HEK293T (cell line): ENCODE measurements around the gene MOV10L1.

ENCODE experiments used
- CTCF ChIA-PET: fragments of 350-600 bp; formaldehyde crosslinking; extraction: SDS; loops from one replicate; lab custom pipeline; 2021; ENCODE audit warnings: antibody characterized with exemption, inconsistent platforms; lab: Yijun Ruan, JAX
- POLR2A ChIA-PET: fragments of 350-600 bp; formaldehyde crosslinking; extraction: SDS; loops from one replicate; lab custom pipeline; 2020; ENCODE audit warnings: antibody characterized with exemption, inconsistent platforms; lab: Yijun Ruan, JAX
- DNase-seq: peaks from one replicate; pipeline ENCODE4 v3.0.0; 2012; ENCODE audit warnings: mixed read lengths; ENCODE audit errors: extremely low spot score
- ARNT ChIP-seq: fragments of 450-650 bp; IDR thresholded peaks from 2 replicates; pipeline ENCODE4 v1.6.1; 2017; ENCODE audit warnings: mild to moderate bottlenecking
- BHLHE40 ChIP-seq: fragments of 450-650 bp; IDR thresholded peaks from 2 replicates; pipeline ENCODE4 v1.6.1; 2016; ENCODE audit warnings: mild to moderate bottlenecking, moderate library complexity, borderline replicate concordance
- CTBP1 ChIP-seq: fragments of 450-650 bp; IDR thresholded peaks from 2 replicates; pipeline ENCODE4 v1.6.1; 2016; ENCODE audit warnings: borderline replicate concordance
- ELF4 ChIP-seq: fragments of 450-650 bp; IDR thresholded peaks from 2 replicates; pipeline ENCODE4 v1.6.1; 2017; ENCODE audit warnings: antibody characterized with exemption
- FOXA1 ChIP-seq: fragments of 450-650 bp; IDR thresholded peaks from 2 replicates; pipeline ENCODE4 v1.6.1; 2016; ENCODE audit warnings: mild to moderate bottlenecking
- FOXK2 ChIP-seq: fragments of 450-650 bp; IDR thresholded peaks from 2 replicates; pipeline ENCODE4 v1.6.1; 2016; ENCODE audit warnings: mild to moderate bottlenecking
- FOXM1 ChIP-seq: fragments of 450-650 bp; IDR thresholded peaks from 2 replicates; pipeline ENCODE4 v1.6.1; 2017; ENCODE audit warnings: mild to moderate bottlenecking, borderline replicate concordance
- HDGF ChIP-seq: fragments of 450-650 bp; IDR thresholded peaks from 2 replicates; pipeline ENCODE4 v1.6.1; 2017; ENCODE audit warnings: antibody characterized with exemption, borderline replicate concordance
- L3MBTL2 ChIP-seq: fragments of 450-650 bp; conservative IDR thresholded peaks from 2 replicates; pipeline ENCODE4 v1.6.1; 2016; ENCODE audit warnings: mild to moderate bottlenecking
- LEF1 ChIP-seq: fragments of 450-650 bp; IDR thresholded peaks from 2 replicates; pipeline ENCODE4 v1.6.1; 2017; ENCODE audit warnings: mild to moderate bottlenecking, borderline replicate concordance
- NFRKB ChIP-seq: fragments of 450-650 bp; IDR thresholded peaks from 2 replicates; pipeline ENCODE4 v1.6.1; 2016; ENCODE audit warnings: mild to moderate bottlenecking, moderate library complexity
- SP1 ChIP-seq: fragments of 450-650 bp; IDR thresholded peaks from 2 replicates; pipeline ENCODE4 v1.6.1; 2017
- SUZ12 ChIP-seq: fragments of 450-650 bp; IDR thresholded peaks from 2 replicates; pipeline ENCODE4 v1.6.1; 2016; ENCODE audit warnings: mild to moderate bottlenecking
- TARDBP ChIP-seq: fragments of 450-650 bp; IDR thresholded peaks from 2 replicates; pipeline ENCODE4 v1.6.1; 2016
- ZNF384 ChIP-seq: fragments of 450-650 bp; IDR thresholded peaks from 2 replicates; pipeline ENCODE4 v1.6.1; 2016
- TF ChIP-seq, protein P1 (sequence below): fragments of 450-650 bp; IDR thresholded peaks from 2 replicates; pipeline ENCODE4 v1.6.1; 2016

The MOV10L1 gene

DNA sequence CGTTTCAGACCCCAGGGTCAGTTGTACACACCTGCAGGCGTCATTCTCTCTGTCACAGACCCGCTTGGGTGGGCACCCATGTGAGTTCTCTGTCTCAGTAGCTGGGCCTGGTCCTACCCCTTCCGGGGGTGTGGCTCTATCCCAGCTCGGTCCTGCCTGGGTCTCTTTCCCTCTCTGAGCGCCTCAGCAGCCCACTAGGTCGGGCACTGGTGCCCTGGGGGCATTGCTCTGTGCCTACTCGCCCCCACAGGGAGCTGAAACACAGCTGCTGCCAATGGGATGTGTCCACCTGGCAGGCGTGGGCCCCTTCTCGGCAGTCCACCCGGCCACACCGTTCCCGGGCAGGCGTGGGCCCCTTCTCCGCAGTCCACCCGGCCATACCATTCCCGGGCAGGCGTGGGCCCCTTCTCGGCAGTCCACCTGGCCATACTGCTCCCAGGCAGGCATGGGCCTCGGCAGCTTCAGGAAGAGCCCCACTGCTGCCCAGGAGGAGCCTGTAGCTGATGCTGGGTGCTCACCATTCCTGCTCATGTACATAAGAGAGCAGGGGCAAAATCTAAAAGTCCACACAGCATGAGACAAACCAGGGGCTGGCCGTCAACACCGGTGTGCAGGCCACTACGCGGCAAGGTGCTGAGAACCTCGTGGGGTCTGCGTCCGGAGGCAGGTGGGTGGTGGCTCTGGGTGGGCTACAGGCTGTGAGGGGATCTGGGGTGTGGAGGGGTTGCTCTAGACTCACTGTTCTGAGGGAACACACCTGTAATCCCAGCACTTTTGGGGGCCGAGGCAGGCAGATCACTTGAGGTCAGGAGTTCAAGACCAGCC lies 16.9 kb upstream of the MOV10L1 start:
- TF ChIP-seq ELF4 (no peak), L3MBTL2 (no peak), SP1 (no peak), HDGF (no peak), FOXM1 (no peak)
- ChIA-PET CTCF (interaction anchor here (0.7 kb wide), 1 partner anchor 9 kb away, joined by 3 read pairs; no protein-coding TSS in a partner anchor), POLR2A (no interaction called here)
- no peak for DNase-seq

DNA sequence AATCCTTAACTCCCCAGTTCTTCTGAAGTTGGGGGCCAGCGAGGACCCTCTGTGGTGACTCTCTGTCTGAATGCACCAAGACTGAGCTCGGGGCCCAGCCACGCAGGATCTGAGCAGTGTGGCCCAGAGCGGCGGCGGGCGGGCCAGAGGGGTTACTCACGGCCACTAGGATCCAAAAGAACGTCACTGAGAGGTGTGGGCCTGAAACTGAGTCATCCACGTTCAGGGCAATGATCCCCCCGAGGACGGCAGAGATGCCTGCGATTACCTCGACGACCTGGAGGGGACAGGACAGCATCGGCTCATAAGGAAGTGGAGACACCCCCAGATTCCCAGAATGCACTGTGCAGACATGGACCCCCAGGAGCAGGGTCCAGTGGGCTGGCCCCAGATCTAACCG lies 15.8 kb upstream of the MOV10L1 start:
- CTCF ChIA-PET: no interaction called here
- DNase-seq: no peak
- POLR2A ChIA-PET: no interaction called here
- TF ChIP-seq HDGF (no peak), CTBP1 (no peak), NFRKB (no peak), SP1 (no peak), SUZ12 (no peak)

DNA sequence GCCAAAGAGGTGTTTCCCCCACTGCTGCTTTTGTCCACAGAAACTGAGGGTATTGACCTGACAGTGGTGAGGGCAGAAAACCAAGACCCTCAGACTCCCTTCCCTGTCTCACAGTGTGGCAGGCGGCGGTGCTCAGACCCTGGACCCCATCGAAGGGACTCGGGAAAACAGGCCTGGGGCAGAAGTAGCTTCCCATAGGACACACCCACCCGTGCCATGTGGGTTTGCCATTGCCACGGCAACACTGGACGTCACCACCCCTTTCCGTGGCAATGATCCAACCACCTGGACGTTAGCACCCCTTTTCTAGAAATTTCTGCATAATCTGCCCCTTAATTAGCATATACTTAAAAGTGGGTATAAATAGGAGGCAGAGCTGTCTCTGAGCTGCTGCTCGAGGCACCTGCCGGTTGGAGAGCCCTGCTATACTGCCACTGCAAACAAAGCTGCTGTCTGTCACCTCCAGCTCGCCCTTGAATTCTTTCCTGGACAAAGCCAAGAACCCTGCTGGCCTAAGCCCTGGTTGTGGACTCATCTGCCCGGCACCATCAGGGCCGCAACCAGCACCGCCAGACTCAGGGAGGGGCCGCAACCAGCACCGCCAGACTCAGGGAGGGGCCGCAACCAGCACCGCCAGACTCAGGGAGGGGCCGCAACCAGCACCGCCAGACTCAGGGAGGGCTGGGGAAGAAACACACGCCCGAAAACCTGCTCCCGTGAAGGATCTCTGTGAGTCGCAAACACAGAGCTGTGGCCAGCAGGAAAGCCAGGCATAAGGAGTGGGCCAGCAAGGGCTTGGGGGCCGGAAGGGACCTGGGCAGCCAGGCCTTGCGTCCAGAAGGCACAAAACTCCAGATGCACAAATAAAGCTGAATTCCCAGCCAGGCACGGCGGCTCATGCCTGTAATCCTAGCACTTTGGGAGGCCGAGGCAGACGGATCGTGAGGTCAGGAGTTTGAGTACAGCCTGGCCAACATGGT lies 15.0 kb upstream of the MOV10L1 start:
- DNase-seq: no peak
- POLR2A ChIA-PET: no interaction called here
- no peak for TF ChIP-seq BHLHE40
- no peak for TF ChIP-seq SP1
- no peak for TF ChIP-seq ZNF384
- TF ChIP-seq LEF1: no peak
- TF ChIP-seq, protein P1, sequence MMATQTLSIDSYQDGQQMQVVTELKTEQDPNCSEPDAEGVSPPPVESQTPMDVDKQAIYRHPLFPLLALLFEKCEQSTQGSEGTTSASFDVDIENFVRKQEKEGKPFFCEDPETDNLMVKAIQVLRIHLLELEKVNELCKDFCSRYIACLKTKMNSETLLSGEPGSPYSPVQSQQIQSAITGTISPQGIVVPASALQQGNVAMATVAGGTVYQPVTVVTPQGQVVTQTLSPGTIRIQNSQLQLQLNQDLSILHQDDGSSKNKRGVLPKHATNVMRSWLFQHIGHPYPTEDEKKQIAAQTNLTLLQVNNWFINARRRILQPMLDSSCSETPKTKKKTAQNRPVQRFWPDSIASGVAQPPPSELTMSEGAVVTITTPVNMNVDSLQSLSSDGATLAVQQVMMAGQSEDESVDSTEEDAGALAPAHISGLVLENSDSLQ: no peak
- TF ChIP-seq CTBP1: no peak
- TF ChIP-seq ELF4: no peak
- TF ChIP-seq FOXM1: no peak
- no peak for TF ChIP-seq HDGF
- no peak for TF ChIP-seq NFRKB
- no peak for TF ChIP-seq SUZ12
- no peak for TF ChIP-seq ARNT
- TF ChIP-seq FOXK2: no peak
- TF ChIP-seq FOXA1: no peak
- no peak for TF ChIP-seq L3MBTL2
- CTCF ChIA-PET: interaction anchor here (1.2 kb wide), 1 partner anchor 21 kb away, joined by 5 read pairs; no protein-coding TSS in a partner anchor

DNA sequence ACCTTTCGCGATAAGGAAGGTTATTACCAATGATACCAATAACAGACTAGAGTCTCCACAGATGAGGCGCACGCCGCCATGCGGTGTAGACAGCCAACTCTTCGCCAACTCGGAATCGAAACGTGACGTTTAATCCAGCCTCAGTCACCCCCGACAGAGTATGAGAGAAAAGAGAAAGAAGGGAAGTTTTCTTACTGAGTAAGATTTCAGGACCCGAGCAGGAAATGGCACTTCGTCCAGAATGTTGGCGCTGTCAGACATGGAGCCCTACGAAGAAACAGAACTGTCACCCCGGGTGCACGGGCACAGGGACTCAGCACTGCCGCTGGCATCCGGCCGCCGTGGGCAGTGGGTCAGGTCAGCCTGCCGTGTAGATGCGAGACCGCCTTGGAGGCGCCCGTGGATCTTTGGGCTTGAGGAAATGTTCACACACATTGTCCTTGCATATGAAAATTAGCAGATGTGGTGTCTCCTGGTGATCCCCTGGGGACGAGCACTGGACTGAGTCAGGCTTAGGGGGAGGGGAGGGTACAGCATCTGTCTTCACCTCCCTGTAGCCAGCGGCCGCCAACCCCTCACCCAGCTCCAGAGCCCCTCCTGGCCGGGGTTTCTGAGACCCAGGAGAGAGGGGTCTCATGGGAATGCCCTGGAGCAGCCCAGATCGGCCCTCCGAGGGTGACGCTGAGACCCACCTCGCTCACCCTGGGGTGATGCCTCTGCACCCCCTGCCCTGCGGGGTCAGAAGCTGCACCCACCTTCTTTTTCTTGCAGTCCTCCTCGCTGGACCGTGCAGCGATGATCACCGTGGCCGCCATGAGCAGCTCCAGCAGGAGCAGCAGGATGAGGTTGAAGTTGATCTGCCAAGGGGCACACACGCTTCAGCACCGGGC lies 12.9 kb upstream of the MOV10L1 start:
- POLR2A ChIA-PET: interaction anchor here (1.0 kb wide), 1 partner anchor 18 kb away, joined by 3 read pairs; no protein-coding TSS in a partner anchor

DNA sequence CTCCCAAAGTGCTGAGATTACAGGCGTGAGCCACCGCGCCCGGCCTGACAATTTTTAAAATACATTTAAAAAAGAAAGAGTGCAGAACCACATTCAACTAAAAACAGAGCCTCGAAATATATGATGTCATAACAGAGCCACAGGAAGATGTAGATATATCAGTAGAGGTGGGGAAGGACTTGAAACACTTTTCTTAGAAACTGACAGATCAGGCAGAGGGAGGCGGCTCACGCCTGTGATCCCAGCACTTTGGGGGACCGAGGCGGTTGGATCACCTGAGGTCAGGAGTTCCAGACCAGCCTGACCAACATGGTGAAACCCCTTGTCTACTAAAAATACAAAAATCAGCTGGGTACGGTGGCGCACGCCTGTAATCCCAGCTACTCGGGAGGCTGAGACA lies 11.6 kb upstream of the MOV10L1 start:
- CTCF ChIA-PET: no interaction called here
- POLR2A ChIA-PET: interaction anchor here (1.0 kb wide), 1 partner anchor 19 kb away, joined by 3 read pairs; no protein-coding TSS in a partner anchor
- TF ChIP-seq L3MBTL2 (no peak), NFRKB (no peak), CTBP1 (no peak), FOXA1 (no peak), ELF4 (no peak), HDGF (no peak), SP1 (no peak), SUZ12 (no peak), TARDBP (no peak), ZNF384 (no peak), BHLHE40 (no peak), ARNT (no peak), FOXM1 (no peak), FOXK2 (no peak)

More for the DNA sequence above, 12.9 kb upstream of the MOV10L1 start:
- DNase-seq: no peak
- CTCF ChIA-PET: no interaction called here
- TF ChIP-seq LEF1 (no peak), FOXA1 (no peak), CTBP1 (no peak), FOXK2 (no peak), SP1 (no peak), L3MBTL2 (no peak), HDGF (no peak), FOXM1 (no peak)
- TF ChIP-seq, protein P1: no peak

More for the DNA sequence above, 11.6 kb upstream of the MOV10L1 start:
- no peak for DNase-seq
